ENCODE measurements around the gene WNT6.
A peak's percentile ranks its signal among the peaks of the same experiment; 100 is the strongest.
"Not testable (repeated sequence)": the region's sequence is repeated elsewhere in the genome, so short reads cannot be mapped to it uniquely, and the experiment has no call there.

Gene WNT6

DNA sequence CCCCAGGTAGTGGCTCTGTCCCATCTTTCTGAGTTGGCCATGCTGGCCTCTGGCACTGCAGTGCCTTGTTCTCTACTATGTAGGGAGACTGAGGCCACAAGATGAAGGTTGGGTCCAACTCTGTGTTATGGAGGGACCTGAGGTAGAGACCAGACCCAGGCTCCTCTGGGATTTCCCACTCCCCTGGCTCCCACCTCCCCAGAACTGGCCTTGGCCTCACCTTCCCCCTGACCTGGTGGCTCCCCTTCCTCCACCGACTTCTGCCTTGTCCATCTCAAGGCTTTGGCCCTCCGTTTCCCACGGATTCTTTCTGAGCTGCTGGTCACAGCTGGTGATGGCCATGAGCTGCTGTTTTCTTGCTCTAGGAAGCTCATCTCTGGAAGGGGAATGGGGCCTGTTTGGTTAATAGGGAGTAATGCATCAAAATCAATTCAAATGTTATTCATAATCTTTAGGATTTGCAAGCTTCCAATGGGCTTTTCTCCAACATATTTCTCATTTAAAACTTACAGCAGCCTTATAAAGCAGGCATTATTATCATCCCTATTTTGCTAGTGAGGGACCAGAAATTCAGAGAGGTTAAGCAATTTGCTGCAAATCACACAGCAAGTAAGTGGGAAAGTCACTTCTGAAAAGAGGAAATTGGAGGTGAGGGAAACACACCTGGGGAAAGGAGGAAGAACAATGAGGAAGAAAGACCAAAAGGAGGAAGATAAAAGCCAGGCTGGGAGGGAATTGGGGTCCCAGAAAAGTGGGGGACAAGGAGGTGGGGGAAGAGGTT lies 28.9 kb upstream of the WNT6 start:
- DNase-seq = no peak

DNA sequence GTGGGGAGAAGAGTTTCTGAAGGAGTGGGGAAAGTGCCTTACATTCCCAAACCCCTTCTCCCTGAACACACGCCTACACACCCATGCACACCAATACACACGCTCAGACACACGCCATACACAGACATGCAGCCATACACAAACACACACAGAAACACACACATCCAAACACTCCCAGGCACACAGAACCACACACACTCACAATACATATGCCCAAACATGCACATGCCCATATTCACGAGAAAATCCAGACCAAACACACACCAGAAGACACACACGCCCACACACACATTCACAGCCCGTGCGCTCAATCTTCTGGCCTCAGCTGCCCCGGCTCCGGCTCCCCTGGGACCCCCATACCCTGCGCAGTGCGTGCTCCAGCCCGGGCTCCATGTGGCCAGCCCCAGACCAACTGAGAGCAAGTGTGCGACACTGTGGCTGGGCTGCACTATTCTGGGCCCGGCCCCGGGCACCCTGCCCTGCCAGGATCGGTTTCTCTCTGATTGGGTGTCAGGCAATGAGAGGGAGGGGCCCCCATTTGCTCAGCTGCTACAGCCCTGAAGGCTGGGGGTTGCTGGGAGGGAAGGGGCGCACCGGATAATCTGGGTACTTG lies 28.1 kb upstream of the WNT6 start, which contains the start of gene PRKAG3:
TSS of gene PRKAG3 (minus strand) at position 426 of the 613 bp plus-strand sequence.
- DNase-seq = no peak

DNA sequence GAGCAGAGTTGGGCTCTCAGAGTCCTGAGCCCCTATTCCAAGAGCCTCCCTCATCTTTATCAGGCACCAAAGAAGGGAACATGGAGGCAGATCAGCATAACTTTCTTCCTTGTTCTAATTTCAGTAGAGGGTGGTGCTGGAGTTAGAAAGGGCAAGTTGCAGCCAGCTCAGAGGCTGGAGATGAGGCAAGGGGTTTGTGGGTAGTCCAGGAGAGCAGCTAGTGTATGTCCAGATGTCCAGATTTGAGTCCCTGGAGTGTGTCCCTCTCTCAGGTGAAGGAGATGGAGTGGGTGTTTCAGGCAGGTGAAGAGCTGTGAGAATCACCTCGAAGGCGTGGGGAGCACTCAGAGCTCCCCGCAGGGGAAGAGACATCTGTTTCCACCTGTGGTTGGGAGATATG lies 27.5 kb upstream of the WNT6 start:
- DNase-seq = no peak

DNA sequence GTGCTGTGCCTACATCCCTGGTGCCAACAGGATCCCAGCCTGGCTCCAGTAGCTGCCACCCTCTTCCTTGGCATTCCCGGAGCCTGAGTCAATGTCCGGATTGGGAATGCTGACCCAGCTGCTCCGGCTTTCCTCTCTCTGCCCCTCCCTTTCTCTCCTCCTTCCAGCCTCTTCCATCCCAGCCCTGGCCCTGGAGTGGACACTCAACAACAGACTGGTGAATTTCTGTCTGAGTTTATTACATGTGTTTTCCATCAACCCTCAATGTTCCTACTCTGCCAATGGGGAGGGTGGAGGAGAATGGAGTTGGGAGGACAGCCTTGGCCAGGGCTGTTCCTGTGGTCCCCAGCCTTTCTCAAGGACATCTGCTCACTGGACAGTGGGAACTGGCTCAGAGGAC lies 27.1 kb upstream of the WNT6 start:
- DNase-seq = no peak

DNA sequence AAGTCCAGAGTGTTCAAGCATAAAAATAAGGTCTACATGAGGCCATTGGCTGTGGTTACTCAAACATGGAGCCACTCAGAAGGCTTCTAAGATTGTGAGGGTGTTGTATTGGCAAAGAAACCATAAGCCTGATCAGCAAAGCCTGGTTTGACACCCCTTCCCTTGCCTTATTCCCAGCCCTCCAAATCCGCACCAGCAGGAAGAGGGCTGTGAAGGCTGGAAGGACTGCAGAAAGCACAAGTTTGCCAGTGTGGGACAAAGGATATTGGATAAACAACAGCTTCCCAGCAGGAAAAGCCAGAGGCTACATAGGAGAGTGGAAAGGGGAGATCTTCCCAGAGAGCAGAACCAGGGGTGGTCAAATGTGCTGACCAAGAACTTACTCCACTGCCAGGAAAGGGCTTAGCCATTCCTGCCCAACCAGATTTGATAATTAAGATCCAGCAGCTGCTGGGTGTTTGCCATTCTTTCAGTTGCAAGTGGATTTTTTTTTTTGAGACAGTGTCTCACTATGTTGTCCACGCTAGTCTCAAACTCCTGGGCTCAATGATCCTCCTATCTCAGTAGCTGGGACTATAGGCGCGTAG lies 26.5 kb upstream of the WNT6 start:
- no peak for DNase-seq

DNA sequence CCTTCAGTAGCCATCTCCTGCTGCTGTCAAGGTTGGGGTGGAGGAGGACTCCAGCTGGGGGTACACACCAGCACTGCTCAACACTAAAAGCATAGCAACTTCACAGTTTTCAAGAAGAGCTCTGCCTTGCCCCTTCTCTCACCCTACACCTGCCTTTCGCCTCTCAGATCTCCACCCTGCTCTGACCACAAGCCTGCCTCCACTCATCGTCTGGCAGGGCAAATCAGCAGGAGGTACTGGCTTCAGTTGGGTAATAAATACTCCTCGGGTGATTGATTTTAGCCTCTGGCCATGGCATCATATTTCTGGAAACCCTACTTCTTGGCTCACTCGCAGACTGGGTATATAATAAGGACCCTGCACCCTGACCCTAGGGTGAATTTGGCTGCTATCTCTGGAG lies 24.9 kb upstream of the WNT6 start:
- DNase-seq = no peak

DNA sequence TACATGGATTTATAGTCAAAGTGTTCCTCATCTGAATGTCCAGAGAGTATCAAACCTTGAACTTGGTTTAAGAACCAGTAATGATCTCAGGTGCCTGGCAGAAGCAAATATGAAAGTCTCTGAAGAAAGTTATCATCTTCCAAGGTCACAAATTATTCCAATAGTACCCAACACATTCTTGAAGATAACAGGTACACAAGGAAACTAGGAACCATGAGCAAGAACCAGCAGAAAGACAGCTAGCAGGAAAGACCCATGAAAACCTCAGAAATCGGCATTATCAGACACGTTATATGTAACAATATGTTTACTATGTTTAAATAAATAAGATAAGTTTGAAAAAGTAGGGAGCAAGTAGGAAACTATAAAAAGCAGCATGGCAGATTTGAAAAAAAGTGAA lies 22.1 kb upstream of the WNT6 start:
- DNase-seq = no peak

DNA sequence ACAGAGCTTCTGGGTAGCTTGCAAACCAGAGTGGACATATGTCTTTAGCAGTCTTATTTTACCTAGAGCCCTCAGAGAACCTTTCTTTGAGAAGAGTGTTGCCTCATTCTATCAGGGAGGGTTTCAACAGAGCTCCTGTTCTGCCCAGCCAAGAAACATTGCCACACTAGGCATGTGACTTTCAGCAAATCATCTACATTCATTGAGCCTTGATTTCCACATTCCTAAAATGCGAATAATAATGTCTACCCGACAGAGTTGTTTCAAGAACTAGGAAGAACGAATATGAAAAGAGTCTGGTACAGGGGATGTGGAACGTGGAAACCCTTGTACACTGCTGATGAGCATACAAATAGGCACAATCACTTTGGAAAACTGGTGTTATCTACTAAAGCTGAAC lies 20.2 kb upstream of the WNT6 start:
- no peak for DNase-seq

DNA sequence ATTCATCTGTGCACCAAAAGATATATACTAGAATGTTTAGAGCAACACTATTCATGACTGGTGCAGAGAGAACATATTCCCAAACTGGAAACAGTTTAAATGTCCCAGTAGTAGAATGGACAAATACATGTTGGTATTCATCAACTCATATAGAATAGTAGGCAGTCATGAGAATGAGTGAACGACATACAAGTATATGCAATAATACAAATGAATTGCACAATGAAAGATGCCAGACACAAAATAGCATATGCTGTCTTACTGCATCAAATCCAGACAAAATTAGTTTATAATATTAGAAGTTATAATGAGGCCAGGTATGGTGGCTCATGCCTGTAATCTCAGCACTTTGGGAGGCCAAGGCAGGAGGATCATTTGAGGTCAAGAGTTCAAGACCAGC lies 19.7 kb upstream of the WNT6 start:
- DNase-seq = no peak

DNA sequence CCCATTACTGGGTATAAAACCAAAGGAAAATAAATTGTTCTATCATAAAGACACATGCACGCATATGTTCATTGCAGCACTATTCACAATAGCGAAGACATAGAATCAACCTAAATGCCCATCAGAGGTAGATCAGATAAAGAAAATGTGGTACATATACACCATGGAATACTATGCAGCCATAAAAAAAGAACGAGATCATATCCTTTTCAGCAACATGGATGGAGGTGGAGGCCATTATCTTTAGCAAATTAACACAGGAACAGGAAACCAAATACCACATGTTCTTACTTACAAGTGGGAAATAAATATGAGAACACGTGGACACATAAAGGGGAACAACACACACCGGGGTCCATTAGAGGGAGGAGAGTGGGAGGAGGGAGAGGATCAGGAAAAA lies 15.3 kb upstream of the WNT6 start:
- not testable (repeated sequence) for DNase-seq

DNA sequence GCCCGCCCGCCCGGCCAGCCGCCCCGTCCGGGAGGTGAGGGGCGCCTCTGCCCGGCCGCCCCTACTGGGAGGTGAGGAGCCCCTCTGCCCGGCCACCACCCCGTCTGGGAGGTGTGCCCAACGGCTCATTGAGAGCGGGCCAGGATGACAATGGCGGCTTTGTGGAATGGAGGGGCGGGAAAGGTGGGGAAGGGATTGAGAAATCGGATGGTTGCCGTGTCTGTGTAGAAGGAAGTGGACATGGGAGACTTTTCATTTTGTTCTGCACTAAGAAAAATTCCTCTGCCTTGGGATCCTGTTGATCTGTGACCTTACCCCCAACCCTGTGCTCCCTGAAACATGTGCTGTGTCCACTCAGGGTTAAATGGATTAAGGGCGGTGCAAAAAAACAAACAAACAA lies 12.6 kb upstream of the WNT6 start:
- DNase-seq = not testable (repeated sequence)

DNA sequence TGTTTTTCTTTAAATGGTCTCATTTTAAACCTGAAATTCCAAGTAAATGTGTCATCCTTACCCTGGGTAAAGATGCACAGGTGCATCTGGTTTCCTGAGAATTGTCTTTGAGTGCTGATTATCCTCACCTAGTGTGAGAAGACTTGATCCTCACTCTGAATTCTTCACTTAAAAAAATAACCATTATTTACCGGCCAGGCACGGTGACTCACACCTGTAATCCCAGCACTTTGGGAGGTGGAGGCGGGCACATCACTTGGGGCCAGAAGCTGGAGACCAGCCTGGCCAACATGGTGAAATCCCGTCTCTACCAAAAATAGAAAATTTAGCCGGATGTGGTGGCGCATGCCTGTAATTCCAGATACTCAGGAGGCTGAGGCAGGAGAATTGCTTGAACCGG lies 9.9 kb upstream of the WNT6 start:
- no peak for DNase-seq

DNA sequence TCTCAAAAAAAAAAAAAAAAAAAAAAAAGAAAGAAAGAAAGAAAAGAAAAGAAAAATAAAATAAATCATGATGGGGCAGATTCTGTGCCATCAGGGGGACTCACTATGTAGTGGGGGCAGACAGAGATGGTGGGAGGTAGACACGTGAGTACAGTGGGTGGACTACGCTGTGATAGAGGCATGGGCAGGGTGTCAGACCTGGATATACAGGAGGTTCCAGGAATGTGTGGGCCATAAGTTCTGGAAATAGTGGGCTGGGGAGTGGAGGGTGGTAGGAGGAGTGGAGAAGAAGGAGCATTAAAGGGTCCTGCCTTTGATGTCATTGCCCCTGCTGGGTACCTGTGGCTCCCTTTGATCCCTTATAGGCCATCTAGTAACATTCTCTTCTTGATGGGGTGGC lies 8.8 kb upstream of the WNT6 start:
- no peak for DNase-seq

DNA sequence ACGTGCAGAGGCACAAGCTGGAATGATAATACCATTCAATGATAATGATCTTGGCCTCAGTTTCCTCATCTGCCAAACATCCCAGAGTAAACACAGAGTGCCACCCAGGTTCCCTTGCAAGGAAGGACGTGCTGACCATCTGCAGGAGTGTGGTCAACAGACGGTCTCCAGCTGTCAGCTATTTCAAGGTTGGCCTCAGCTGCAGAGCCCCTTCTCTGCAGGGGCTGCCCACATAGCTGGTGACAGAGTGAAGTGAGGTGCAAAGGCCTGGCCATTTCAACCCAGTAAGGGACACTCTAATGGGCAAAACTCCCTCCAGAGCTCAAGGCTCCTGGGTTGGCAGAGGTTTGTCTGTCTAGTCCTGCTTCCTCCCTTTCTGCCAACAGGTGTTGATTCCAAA lies 8.3 kb upstream of the WNT6 start:
- DNase-seq = no peak

DNA sequence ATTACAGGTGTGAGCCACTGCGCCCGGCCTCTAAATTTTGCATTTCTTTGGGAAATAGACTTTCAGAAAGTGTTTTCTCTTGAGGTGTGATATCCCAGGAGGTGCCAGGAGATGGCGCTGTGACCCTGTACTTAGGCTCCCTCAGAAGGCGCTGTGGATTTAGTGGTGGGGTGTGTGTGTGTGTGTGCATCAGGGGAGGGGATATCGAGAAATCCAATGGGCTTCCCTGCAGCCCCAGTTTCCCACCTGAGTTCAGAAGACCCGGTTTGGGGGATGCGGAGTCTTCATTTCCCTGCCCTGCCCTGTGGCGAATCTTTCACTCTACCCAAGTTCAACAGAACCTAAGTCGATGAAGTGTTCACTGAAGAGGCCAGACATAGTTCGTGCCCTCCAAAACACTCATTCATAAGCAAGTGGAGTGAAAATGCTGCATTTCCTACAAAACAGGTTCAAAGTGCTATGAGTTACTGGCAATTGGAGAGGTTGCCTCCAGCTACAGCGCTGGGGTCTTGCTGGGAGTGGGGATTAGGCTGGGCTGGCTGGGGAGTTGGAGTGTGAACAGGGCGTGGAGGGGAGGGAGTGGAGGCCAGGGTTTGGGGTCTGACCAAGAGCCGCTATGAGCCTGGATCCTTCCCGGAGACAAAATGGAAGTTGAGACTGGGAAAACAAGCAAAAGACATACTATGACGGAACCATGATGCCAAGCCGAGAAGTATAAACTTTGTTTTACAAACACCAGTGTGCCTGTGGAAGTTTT lies 6.5 kb upstream of the WNT6 start:
- peak; percentile 60 for DNase-seq

DNA sequence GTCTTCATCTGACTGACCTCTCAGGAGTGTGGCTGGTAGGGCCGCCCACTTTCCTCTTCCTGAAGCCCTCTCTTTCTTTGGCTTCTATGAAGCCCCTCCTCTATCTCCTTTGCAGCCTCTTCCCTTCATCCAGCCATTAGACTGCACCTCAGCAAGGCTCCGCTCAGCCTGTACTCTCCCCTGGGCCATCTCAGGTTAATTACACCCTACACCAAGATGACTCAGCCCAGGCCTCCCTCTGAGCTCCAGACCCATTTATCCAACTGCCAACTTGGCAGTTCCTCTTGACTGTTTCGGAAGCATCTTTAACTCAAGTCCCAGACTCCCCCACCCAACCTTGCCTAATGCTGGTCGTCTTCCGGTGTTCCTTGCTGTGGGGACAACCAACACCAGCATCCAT lies 5.8 kb upstream of the WNT6 start:
- no peak for DNase-seq

DNA sequence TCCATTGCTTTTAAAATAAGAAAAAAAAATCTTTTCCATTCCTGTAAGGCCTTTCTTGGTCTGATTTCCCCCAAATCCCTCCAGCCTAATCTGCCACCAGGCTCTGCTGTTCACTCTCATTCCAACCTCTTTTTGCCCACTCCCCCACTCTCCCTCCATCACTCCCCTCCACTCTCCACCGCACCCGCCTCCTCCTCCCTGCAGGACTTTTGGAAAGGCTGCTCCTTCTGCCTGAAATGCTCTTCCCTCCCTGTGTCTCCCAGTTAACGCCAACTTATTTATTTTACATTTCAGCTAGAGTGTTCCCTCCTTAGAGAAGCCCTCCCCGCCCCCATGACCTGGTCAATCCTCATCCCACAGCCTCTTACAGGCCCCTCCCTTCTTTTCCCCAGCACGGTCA lies 4.7 kb upstream of the WNT6 start:
- DNase-seq = no peak

DNA sequence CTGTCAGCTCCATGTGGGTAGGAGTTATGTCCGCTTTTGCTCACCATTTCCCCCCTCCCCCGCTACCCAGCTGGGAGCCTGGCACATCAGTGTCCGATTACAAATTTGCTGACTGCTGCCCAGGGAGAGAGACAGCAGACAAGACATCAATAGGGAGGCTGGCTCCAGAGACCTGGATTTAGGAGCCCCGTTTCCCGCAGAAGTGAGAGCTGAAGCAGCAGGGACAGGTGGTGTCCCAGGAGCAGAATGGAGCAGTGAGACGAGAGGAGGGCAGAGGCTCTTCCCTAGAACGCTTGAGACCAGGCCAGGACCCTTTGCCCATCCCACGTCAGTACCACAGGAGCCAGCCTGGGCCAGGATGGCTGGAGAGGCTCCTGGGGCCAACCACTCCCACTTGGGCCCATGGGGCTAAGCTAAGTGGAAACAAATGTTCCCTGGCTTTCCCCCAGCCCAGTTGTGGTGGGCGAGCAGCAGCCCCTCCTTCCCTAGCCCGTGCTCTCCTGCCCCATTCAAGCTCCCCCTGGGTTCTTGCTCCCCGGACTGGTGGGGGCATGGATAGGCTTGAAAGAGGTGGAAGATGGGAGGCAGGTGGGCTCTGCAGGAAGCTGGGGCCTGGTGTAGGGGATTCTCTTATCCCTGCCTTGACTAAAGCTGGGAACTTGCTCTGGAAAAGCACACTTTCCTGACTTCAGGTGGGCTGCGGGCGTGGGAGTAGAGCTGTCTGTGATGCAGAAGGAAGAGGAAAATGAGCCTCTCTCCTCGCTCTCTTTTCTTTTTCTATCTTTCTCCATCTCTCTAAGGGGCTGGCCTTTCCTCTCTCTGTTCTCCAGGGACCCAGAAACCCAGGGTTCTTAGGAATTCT lies 4.1 kb upstream of the WNT6 start:
- DNase-seq = no peak

DNA sequence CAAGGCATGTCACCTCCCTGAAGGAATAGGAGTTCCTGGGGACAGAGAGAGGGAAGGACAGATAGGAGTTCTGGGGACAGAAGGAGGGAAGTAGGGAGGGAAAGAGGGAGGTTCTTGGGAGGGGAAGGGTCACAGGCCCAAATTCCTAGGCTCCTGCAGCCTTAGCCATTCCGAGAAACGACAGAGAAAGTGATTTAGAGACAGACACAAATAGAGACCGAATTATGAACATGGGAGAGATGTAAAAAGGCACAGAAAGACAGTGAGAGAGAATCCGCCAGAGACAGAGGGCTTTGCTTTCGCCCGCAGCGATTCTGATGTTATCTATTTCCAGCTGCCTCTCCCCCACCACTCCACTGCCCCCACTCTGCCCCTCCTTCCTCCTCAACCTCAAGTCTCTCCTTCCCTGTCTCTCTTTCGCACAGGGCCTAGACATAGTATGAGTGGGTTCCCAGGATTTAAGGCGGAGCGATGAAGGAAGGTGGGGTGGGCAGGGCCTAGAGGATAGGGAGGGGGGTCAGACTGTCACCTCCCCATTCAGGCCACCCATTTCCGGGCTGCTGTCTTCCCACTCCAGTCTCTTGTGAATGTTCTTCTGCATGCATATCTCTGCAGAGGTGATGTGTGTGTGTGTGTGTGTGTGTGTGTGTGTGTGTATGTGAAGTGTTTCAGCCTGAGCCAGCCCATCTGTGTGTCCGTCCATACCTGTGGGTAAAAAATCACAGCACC lies 3.3 kb upstream of the WNT6 start:
- no peak for DNase-seq

DNA sequence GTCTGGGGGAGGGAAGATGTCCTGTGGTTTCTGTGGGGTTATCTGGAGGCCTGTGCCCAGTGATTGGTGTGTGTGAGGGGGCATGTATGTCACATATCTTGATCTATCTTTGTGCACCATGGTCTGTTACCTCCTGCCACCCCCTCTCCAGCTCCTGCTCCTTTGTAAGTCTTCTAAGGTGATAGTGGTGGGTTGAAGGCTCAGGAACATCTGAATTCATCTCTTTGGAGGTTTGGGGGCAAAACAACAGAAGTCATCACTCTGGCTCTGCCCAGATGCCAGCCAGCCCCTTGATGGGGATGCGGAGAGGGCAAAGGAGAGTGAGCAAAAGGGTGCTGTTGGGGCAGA lies 2.7 kb upstream of the WNT6 start:
- no peak for DNase-seq

DNA sequence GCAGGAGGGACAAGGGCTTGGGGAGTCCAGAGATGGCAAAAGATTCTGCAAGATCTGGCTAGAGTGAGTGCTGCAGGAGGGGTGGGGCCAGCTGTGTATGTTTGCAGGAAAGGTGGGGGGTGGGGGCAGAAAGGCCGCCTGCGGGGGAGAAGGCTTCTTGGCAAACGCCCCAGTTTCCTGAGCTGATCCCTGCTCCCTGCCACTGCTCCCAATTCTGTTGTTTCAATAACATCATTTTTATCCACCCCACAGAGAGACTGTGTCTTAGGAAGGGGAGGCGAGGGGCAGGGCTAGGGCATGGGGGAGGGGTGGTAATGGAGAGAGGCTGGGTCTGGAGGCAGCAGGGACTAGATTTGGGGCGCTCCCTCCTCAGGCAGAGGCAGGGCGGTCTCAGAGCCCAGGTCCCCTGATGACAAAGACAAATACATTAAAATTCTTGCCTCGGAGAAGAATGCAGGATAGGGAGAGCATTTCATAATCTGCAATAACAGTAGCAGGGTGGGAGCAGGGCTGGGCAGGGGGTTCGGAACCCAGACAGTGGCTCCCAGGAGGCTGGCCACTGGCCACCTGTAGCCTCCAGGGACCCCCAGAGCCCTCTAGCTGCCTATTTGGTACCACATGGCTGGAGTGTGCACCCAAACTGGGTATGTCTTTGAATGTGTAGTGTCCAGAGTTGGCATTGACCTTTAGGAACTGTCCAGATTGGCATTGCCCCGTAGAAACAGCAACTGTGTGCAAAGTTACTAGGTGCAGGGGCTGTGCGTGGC lies 2.1 kb upstream of the WNT6 start:
- no peak for DNase-seq

DNA sequence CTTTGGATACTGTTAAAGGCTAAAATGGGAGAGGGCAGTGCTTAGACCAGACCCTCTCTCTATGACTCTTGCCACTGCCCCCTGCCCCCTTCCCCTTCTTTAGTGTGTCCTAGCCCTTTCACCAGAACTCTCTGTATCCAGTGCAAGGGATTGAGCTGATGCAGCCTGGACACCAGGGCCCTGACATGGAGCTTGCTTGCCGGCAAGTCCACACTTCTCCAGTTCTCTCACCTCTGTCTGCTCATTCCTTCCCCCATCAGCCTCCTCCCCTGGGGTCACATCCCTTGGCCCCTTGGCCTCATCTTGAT lies 1.5 kb upstream of the WNT6 start:
- DNase-seq = no peak
